GM19452 (cell line): ENCODE data around the gene APOL3.
"Not testable (repeated sequence)": the region's sequence is repeated elsewhere in the genome, so short reads cannot be mapped to it uniquely, and the experiment has no call there.

ENCODE experiments used
- ATAC-seq: cut with Tn5 transposase; IDR thresholded peaks from one replicate; pipeline ENCODE4 v1.9.1; 2021; ENCODE audit not compliant: unreplicated experiment

Gene APOL3

GRCh38 chr22:36162127-36163034, 1.8 kb upstream of the APOL3 start:
- peak; percentile 44 for ATAC-seq

- not testable (repeated sequence) for ATAC-seq
These were observed 1.2 kb upstream of the APOL3 start for GRCh38 chr22:36161793-36162126.

GRCh38 chr22:36156515-36157419, 3.8 kb downstream of the APOL3 start:
- ATAC-seq: no peak

- ATAC-seq: no peak
These were observed 4.4 kb downstream of the APOL3 start for GRCh38 chr22:36156119-36156514.

- ATAC-seq: no peak
These were observed 4.9 kb downstream of the APOL3 start for GRCh38 chr22:36155702-36156101.

- ATAC-seq: no peak
These were observed 6.1 kb downstream of the APOL3 start for GRCh38 chr22:36154423-36154945.

GRCh38 chr22:36153501-36154422, 6.8 kb downstream of the APOL3 start:
- ATAC-seq: no peak

GRCh38 chr22:36152821-36153220, 7.7 kb downstream of the APOL3 start:
- not testable (repeated sequence) for ATAC-seq

- ATAC-seq: no peak
These were observed 8.5 kb downstream of the APOL3 start for GRCh38 chr22:36152088-36152487.

- ATAC-seq: no peak
These were observed 9.5 kb downstream of the APOL3 start for GRCh38 chr22:36151006-36151595.

GRCh38 chr22:36149441-36149840, 11.1 kb downstream of the APOL3 start:
- no peak for ATAC-seq

GRCh38 chr22:36148411-36148810, 12.1 kb downstream of the APOL3 start:
- no peak for ATAC-seq

GRCh38 chr22:36147196-36147791, 13.3 kb downstream of the APOL3 start:
- no peak for ATAC-seq

GRCh38 chr22:36145881-36146280, 14.7 kb downstream of the APOL3 start:
- no peak for ATAC-seq

GRCh38 chr22:36144886-36145541, 15.5 kb downstream of the APOL3 start:
- ATAC-seq: no peak

GRCh38 chr22:36143956-36144355, 16.6 kb downstream of the APOL3 start:
- ATAC-seq: no peak

- no peak for ATAC-seq
These were observed 17.3 kb downstream of the APOL3 start for GRCh38 chr22:36143066-36143815.

- no peak for ATAC-seq
These were observed 19.1 kb downstream of the APOL3 start for GRCh38 chr22:36141481-36141880.

- not testable (repeated sequence) for ATAC-seq
These were observed 21.8 kb downstream of the APOL3 start for GRCh38 chr22:36138709-36139108.
